Activated CD4-positive, alpha-beta T cell treated with anti-CD3 and anti-CD28 coated beads for 4 hours (primary cell): ENCODE measurements around the gene SIPA1L3.

Experiments used
- DNase-seq, 2 donors: peaks; one replicate each; pipeline ENCODE4 v3.0.0-alpha.2; 2020

SIPA1L3 gene

DNA sequence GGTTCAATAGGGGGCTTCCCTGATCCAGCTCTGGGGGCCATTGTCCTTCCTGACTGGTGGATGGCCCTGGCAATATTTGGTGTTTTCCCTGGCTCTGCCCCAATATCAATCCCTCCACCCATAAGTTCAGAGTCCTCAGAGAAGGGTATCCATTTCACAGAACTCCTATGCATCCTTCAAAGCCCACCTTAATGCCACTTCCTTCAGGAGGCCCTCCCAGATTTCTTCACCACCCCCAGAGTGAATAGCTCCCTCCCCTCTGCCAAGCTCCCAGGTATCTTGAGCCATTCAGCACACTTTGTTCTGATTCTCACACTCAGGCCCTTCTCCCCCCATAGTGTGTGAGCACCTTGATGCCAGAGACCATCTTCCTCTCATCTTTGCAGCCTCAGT, 343.4 kb downstream of the SIPA1L3 start:
- DNase-seq: no peak

DNA sequence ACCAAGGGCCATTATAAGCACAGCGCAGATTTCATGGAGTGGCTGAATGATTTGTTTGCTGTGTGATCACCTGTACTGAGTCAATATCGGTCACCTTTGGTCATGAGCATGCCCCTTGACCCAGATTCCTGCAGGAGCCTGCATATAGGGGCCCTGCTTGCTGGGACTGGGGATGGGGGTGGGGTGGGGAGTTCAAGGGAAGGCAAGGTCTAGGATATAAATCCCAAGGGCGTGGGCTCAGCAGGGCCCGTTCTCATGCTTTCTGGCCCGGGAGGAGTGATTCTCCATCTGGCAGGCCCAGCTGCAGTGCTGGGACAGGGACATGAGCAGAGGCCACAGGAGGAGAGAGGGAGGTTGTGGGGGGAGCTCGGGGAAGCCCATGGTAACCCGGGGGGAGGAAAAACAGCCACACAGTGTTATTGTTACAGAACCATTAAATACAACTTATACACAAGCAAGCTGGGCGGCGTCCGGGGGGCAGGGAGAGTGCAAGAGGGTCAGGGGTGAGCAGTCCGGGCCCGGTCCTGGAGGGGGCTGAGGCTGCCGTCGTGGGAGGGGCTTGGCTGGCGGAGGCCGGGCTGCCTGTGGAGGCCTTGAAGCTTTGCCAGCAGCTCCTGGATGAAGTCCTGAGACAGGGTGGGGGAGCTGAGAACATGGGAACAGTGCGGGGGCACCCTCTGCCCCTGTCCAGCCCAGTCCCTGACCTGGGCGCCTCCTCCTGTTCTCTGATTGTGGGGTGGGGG, 344.0 kb downstream of the SIPA1L3 start:
- DNase-seq: no peak

DNA sequence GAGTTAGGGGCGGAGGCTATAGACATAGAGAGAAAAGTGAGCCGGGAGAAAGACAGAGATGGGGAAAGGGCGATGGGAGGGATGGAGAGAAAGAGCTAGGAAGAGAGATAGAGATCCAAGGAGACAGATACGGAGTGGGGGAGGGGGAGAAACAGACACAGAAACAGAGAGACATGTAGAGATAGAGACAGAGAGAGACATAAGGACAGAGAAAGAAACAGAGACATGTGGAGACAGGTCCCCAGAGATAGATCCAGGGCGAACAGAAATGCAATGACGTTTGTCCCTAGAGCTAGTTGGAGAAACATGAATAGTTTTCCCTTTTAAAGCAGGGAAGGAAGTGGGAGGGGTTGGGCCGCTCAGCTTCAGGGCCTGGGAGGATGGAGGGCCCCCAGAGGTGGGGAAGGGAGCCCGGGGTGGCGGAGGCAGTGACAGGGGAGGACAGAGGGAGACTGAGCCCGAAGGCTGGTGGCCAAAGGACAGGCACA, 344.6 kb downstream of the SIPA1L3 start:
- DNase-seq: no peak

DNA sequence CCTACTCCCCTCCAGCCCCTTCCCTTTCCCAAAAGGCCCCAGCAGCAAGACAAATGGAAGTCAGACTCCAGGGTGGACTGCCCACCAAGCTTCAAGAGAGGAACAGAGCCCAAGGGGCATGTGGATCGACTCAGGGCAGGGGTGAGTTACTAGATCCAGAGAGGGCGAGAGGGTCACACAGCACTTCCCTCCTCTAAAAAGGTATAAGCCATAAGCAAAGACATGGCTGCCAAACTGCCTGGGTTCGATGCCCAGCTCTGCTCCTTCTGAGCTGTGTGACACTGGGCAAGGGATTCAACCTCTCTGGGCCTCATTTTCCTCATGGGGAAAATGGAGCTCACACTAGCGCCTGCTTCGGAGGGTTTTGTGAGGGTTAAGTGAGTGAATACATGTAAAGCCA, 345.4 kb downstream of the SIPA1L3 start:
- no peak for DNase-seq

DNA sequence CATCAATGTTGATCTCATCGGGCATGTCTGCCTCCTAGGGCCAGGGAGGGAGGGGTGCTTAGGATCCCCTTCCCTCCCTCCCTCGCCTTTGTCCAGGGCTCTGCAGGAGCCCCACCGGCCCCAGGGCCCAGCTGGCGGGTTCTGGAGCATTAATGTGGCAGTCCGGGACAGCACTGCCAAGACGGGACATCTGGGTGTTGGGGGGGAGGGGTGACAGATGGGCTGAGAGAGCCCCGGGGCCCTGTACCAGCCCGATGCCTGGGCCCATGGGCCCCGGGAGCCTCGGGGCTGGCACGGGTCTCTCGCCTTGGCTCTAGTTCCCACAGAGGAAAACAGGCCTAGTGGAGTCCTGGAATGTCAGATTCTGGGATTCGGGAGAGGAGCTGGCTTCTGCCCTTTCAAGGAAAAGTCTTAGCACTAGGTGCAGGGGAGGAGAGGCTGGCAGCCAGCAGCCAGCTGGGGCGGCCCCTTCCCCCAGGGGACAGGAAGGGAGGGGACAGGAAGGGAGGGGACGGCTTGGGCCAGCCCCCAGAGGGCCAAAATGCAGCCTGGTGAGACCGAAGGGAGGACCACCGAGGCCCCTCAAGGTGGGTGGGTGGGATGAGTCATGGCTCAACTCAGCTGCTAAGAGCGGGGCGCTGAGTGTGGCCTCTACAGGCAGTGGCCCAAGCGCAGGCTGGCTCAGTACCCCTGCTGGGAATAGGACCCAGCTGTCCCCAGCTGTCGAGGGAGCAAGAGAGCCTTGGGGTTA, 346.1 kb downstream of the SIPA1L3 start:
- DNase-seq: no peak

DNA sequence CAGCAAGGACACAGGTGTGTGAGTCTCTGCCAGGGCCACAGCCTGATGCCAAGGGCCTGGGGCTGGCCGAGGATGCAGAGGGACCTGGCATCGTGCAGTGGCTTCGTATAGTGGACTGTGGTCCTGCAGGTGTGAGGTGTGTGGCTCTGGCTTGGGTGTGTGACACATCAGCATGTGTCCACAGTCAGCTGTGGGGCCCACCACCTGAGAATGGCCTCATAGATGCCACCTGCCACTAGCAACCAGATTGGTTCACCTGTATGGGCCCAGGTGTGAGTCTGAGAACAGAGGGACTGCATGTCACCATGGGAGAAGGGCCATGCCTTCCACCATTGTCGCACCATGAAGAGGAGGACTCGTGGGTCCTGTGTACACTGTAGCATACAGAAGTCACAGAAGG, 346.8 kb downstream of the SIPA1L3 start:
- DNase-seq: no peak

DNA sequence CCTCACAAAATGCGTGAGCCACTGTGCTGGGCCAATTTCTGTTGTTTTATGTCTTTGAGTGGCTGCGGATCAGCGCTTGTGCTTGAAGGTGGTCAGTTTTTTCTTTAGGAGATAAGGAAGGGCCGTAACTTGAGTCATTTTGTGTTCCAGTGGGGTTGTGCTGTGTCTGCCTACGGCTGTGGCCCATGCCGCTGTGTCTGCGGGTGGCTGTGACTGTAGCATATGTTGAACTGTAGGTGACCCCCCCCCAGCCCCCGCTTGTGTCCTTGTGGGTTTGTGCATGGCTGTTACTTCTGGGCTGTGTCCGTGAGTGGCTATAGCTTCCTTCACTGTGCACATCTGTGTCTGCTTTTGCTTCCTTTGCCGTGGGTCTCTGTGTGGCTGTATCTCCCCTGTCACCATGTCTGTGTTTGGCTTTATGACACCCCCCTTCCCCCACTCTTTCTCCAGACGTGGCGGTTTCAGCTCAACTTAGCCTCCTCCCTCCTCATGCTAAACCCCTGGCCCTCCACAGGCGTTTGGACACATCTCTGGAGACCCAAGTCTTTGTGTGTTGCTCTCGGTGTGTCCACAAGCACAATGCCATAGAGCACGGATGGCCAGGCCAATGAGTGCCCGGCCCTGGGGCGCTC, 348.5 kb downstream of the SIPA1L3 start:
- no peak for DNase-seq
